Erythroblast (primary cell): Measurements from ENCODE around the gene FPR2.

ENCODE experiments used
- GATA1 ChIP-seq: IDR thresholded peaks from 2 replicates; pipeline ENCODE4 v1.6.1; 2011; ENCODE audit warnings: low read depth, mild to moderate bottlenecking, control low read depth, low read length, moderate library complexity
- POLR2A ChIP-seq: IDR thresholded peaks from 2 replicates; pipeline ENCODE4 v1.6.1; 2011; ENCODE audit warnings: mild to moderate bottlenecking, low read length

GRCh38 chr19:51807925-51808324 is 46.9 kb downstream of the FPR2 start:
- TF ChIP-seq POLR2A (no peak), GATA1 (no peak)
